T-helper 17 cell (primary cell): ENCODE results near the gene SMIM44. TPM values are rescaled to one million over a fixed set of nuclear protein-coding genes. Genes with fewer than 3 reads are reported as not detected.
"Not testable (repeated sequence)": the region's sequence is repeated elsewhere in the genome, so short reads cannot be mapped to it uniquely, and the experiment has no call there.

Experiments
- ATAC-seq: fragments of 150-1000 bp; cut with Tn5 transposase; 2 replicates; pipeline ENCODE4 v1.10.0; 2021; ENCODE audit warnings: mild to moderate bottlenecking, moderate library complexity
- DNase-seq, 3 donors: peaks; one replicate each; pipeline versions ENCODE4 v3.0.0 to v3.0.0-alpha.2; 2020 to 2021
- H3K9me3 ChIP-seq: one replicate; pipeline ENCODE4 v1.7.0; 2013; ENCODE audit warnings: low read length, mild to moderate bottlenecking; ENCODE audit not compliant: control insufficient read depth, poor library complexity, severe bottlenecking
- H3K27ac Mint-ChIP-seq: one replicate; pipeline ENCODE4 v1.8.0; 2022; ENCODE audit warnings: mild to moderate bottlenecking, moderate library complexity, mixed read lengths
- H3K27me3 Mint-ChIP-seq: one replicate; pipeline ENCODE4 v1.8.0; 2022; ENCODE audit warnings: mixed read lengths
- H3K36me3 Mint-ChIP-seq: one replicate; pipeline ENCODE4 v1.8.0; 2022; ENCODE audit warnings: low read depth, mixed read lengths
- H3K4me1 Mint-ChIP-seq: one replicate; pipeline ENCODE4 v1.8.0; 2022; ENCODE audit warnings: mild to moderate bottlenecking, mixed read lengths
- H3K4me3 Mint-ChIP-seq: one replicate; pipeline ENCODE4 v1.8.0; 2022; ENCODE audit warnings: mild to moderate bottlenecking, moderate library complexity, mixed read lengths
- total RNA-seq, 4 donors: library from RNA in 2 of 4; stranded (reverse) in 2 of 4; gene quantifications; one replicate each; pipeline ENCODE4 v1.2.3 and lab custom pipeline; 2022 to 2026

SMIM44 gene
- total RNA-seq, 2 donors from 2014 or later = not detected

GRCh38 chr19:3459089-3459881 lies 24.0 kb downstream of the SMIM44 start:
- Mint-ChIP-seq H3K4me3 (no peak overlapping the region), H3K27me3 (no peaks in the 10 kb centered on the region), H3K27ac (no peak overlapping the region), H3K36me3 (peaks cover 3% of the 10 kb centered on the region), H3K4me1 (peaks cover 3% of the 10 kb centered on the region)
- H3K9me3 ChIP-seq = no peaks in the 10 kb centered on the region
- DNase-seq (no peak), ATAC-seq (no peak)

GRCh38 chr19:3458229-3459088 lies 24.8 kb downstream of the SMIM44 start:
- no peak for ATAC-seq
- no peak overlapping the region for H3K27ac Mint-ChIP-seq
- peaks cover 3% of the 10 kb centered on the region for H3K36me3 Mint-ChIP-seq
- no peak for DNase-seq
- H3K9me3 ChIP-seq = no peaks in the 10 kb centered on the region
- H3K27me3 Mint-ChIP-seq = no peaks in the 10 kb centered on the region
- H3K4me3 Mint-ChIP-seq = no peak overlapping the region
- peaks cover 3% of the 10 kb centered on the region for H3K4me1 Mint-ChIP-seq

- peaks cover under 1% of the 10 kb centered on the region for H3K36me3 Mint-ChIP-seq
- no peak for ATAC-seq
Observed at GRCh38 chr19:3457528-3458228, 25.6 kb downstream of the SMIM44 start.

GRCh38 chr19:3456925-3457527 lies 26.2 kb downstream of the SMIM44 start:
- no peak for ATAC-seq
- Mint-ChIP-seq H3K4me3 (no peak overlapping the region), H3K27ac (no peak overlapping the region), H3K36me3 (no peaks in the 10 kb centered on the region), H3K4me1 (no peaks in the 10 kb centered on the region), H3K27me3 (no peaks in the 10 kb centered on the region)
- DNase-seq = no peak
- H3K9me3 ChIP-seq = no peaks in the 10 kb centered on the region

More at GRCh38 chr19:3457528-3458228, 25.6 kb downstream of the SMIM44 start:
- no peaks in the 10 kb centered on the region for H3K9me3 ChIP-seq
- H3K4me1 Mint-ChIP-seq = peaks cover 1% of the 10 kb centered on the region
- no peak overlapping the region for H3K4me3 Mint-ChIP-seq
- no peak for DNase-seq
- no peaks in the 10 kb centered on the region for H3K27me3 Mint-ChIP-seq
- no peak overlapping the region for H3K27ac Mint-ChIP-seq

- no peaks in the 10 kb centered on the region for H3K9me3 ChIP-seq
- ATAC-seq (no peak), DNase-seq (no peak)
- Mint-ChIP-seq H3K4me1 (no peaks in the 10 kb centered on the region), H3K27me3 (no peaks in the 10 kb centered on the region), H3K36me3 (no peaks in the 10 kb centered on the region), H3K27ac (no peak overlapping the region), H3K4me3 (no peak overlapping the region)
Observed at GRCh38 chr19:3455960-3456601, 27.2 kb downstream of the SMIM44 start.

- Mint-ChIP-seq H3K36me3 (no peaks in the 10 kb centered on the region), H3K27ac (no peak overlapping the region), H3K27me3 (no peaks in the 10 kb centered on the region), H3K4me3 (no peak overlapping the region), H3K4me1 (no peaks in the 10 kb centered on the region)
- DNase-seq (no peak), ATAC-seq (no peak)
- no peaks in the 10 kb centered on the region for H3K9me3 ChIP-seq
Observed at GRCh38 chr19:3455393-3455955, 27.8 kb downstream of the SMIM44 start.

GRCh38 chr19:3454656-3455392 lies 28.4 kb downstream of the SMIM44 start:
- no peaks in the 10 kb centered on the region for H3K27me3 Mint-ChIP-seq
- H3K27ac Mint-ChIP-seq = no peak overlapping the region
- H3K36me3 Mint-ChIP-seq = no peaks in the 10 kb centered on the region

GRCh38 chr19:3453840-3454239 lies 29.4 kb downstream of the SMIM44 start:
- no peaks in the 10 kb centered on the region for H3K4me1 Mint-ChIP-seq
- H3K27ac Mint-ChIP-seq = no peak overlapping the region
- H3K9me3 ChIP-seq = no peaks in the 10 kb centered on the region
- no peak for ATAC-seq
- no peaks in the 10 kb centered on the region for H3K36me3 Mint-ChIP-seq
- H3K4me3 Mint-ChIP-seq = no peak overlapping the region
- DNase-seq = no peak
- H3K27me3 Mint-ChIP-seq = no peaks in the 10 kb centered on the region

More at GRCh38 chr19:3454656-3455392, 28.4 kb downstream of the SMIM44 start:
- H3K4me1 Mint-ChIP-seq = no peaks in the 10 kb centered on the region
- no peak overlapping the region for H3K4me3 Mint-ChIP-seq
- H3K9me3 ChIP-seq = no peaks in the 10 kb centered on the region
- ATAC-seq (no peak), DNase-seq (no peak)

GRCh38 chr19:3452942-3453214 lies 30.4 kb downstream of the SMIM44 start:
- not testable (repeated sequence) for ATAC-seq, H3K9me3 ChIP-seq, DNase-seq, H3K27me3 Mint-ChIP-seq, H3K4me1 Mint-ChIP-seq, H3K36me3 Mint-ChIP-seq, H3K4me3 Mint-ChIP-seq, H3K27ac Mint-ChIP-seq

- no peaks in the 10 kb centered on the region for H3K27me3 Mint-ChIP-seq
- ATAC-seq (no peak), DNase-seq (no peak)
- H3K27ac Mint-ChIP-seq = no peak overlapping the region
- no peaks in the 10 kb centered on the region for H3K9me3 ChIP-seq
- no peaks in the 10 kb centered on the region for H3K36me3 Mint-ChIP-seq
- no peaks in the 10 kb centered on the region for H3K4me1 Mint-ChIP-seq
- H3K4me3 Mint-ChIP-seq = no peak overlapping the region
Observed at GRCh38 chr19:3452171-3452941, 30.9 kb downstream of the SMIM44 start.

- Mint-ChIP-seq H3K4me3 (no peak overlapping the region), H3K4me1 (no peaks in the 10 kb centered on the region), H3K36me3 (no peaks in the 10 kb centered on the region), H3K27ac (no peak overlapping the region), H3K27me3 (no peaks in the 10 kb centered on the region)
- H3K9me3 ChIP-seq = no peaks in the 10 kb centered on the region
- ATAC-seq (no peak), DNase-seq (no peak)
Observed at GRCh38 chr19:3451451-3451866, 31.8 kb downstream of the SMIM44 start.
